Activated T-helper 1 cell treated with anti-CD3 and anti-CD28 coated beads, Interleukin-12 subunit alpha, Interleukin-12 subunit beta, Interleukin-2, Interleukin-4 antibody, amounts not matched to agents 30 ng/mL and 10 ng/mL and 1 ng/mL, durations not matched to agents 14 hours and 24 hours and 36 hours (primary cell): ENCODE measurements around the gene PAPPA. TPM values are rescaled to one million over a fixed set of nuclear protein-coding genes. Genes with fewer than 3 reads are reported as not detected.

Experiments used
- DNase-seq: peaks from one replicate; pipeline ENCODE4 v3.0.0; 2021; ENCODE audit warnings: low spot score
- H3K27ac Mint-ChIP-seq: one replicate; pipeline ENCODE4 v1.8.0; 2021; ENCODE audit warnings: mild to moderate bottlenecking, mixed read lengths
- H3K27me3 Mint-ChIP-seq: one replicate; pipeline ENCODE4 v1.8.0; 2022; ENCODE audit warnings: mild to moderate bottlenecking, moderate library complexity, mixed read lengths; ENCODE audit not compliant: insufficient read depth
- H3K36me3 Mint-ChIP-seq: one replicate; pipeline ENCODE4 v1.8.0; 2021; ENCODE audit warnings: low read depth, mixed read lengths
- H3K4me1 Mint-ChIP-seq: one replicate; pipeline ENCODE4 v1.8.0; 2021; ENCODE audit warnings: low read depth, mixed read lengths
- H3K4me3 Mint-ChIP-seq: one replicate; pipeline ENCODE4 v1.8.0; 2021; ENCODE audit warnings: mild to moderate bottlenecking, moderate library complexity, mixed read lengths
- H3K9me3 Mint-ChIP-seq: one replicate; pipeline ENCODE4 v1.8.0; 2021; ENCODE audit warnings: mixed read lengths
- intact Hi-C: fragments of 100-400 bp; cut with micrococcal nuclease; formaldehyde crosslinking; loops from one replicate; pipeline ENCODE4 v1.15.1; 2024
- total RNA-seq: library from RNA; stranded (reverse); gene quantifications from 2 replicates; pipeline ENCODE4 v1.2.3, GENCODE V29; 2022

Gene PAPPA
- total RNA-seq, 1 donor from 2014 or later, result not detected

- H3K27ac Mint-ChIP-seq, result no peak overlapping the region
- H3K4me1 Mint-ChIP-seq, result no peaks in the 10 kb centered on the region
- DNase-seq, result no peak
- intact Hi-C loops, result no loop called here
- H3K9me3 Mint-ChIP-seq, result no peaks in the 10 kb centered on the region
- no peak overlapping the region for H3K4me3 Mint-ChIP-seq
- H3K36me3 Mint-ChIP-seq, result no peaks in the 10 kb centered on the region
- H3K27me3 Mint-ChIP-seq, result no peaks in the 10 kb centered on the region
Measured at GRCh38 chr9:116204252-116204882, 50.8 kb downstream of the PAPPA start.

- no peak overlapping the region for H3K27ac Mint-ChIP-seq
- no peaks in the 10 kb centered on the region for H3K4me1 Mint-ChIP-seq
- intact Hi-C loops, result no loop called here
- H3K27me3 Mint-ChIP-seq, result no peaks in the 10 kb centered on the region
- H3K9me3 Mint-ChIP-seq, result no peaks in the 10 kb centered on the region
- no peaks in the 10 kb centered on the region for H3K36me3 Mint-ChIP-seq
- H3K4me3 Mint-ChIP-seq, result no peak overlapping the region
- DNase-seq, result no peak
Measured at GRCh38 chr9:116207371-116208111, 54.0 kb downstream of the PAPPA start.

GRCh38 chr9:116208417-116209232 is 55.0 kb downstream of the PAPPA start:
- H3K4me3 Mint-ChIP-seq, result no peak overlapping the region
- H3K36me3 Mint-ChIP-seq, result no peaks in the 10 kb centered on the region
- H3K9me3 Mint-ChIP-seq, result no peaks in the 10 kb centered on the region
- intact Hi-C loops, result no loop called here
- DNase-seq, result no peak
- no peak overlapping the region for H3K27ac Mint-ChIP-seq
- no peaks in the 10 kb centered on the region for H3K4me1 Mint-ChIP-seq
- H3K27me3 Mint-ChIP-seq, result no peaks in the 10 kb centered on the region

DNA sequence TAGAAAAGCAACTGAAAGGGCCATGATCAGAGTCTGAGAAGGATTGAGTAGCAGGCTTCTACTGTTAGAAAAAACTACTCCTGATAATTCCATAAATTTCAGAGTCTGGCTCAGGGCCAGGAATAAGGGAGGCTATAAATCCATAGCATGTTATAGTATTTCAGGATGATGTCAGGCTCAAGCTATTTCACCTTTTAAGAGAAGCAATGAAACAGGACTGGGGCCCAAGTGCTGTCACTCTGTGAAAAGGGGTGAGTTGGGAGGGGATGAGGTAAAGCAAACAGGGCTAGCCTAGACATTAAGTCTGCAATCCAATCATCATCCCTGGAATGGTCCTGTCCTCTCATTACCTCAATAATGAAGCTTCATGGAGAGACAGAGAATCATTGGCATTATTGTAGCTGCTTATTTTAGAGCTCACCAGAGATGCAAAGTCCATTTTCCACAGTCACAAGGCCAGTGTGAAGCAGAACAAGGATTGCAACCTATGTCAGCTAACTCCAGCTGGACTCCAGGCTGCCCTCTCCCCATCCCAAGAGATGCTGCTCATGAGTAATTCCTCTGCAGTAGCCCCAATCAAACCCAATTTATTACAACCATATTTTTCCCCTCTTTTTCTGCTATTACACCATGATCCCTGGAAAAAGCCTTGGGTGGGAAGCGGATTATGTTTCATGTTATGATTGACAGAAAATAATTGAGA is 56.0 kb downstream of the PAPPA start:
- H3K4me1 Mint-ChIP-seq, result no peaks in the 10 kb centered on the region
- H3K27ac Mint-ChIP-seq, result no peak overlapping the region
- no peak for DNase-seq
- H3K36me3 Mint-ChIP-seq, result no peaks in the 10 kb centered on the region
- H3K27me3 Mint-ChIP-seq, result no peaks in the 10 kb centered on the region
- H3K9me3 Mint-ChIP-seq, result no peaks in the 10 kb centered on the region
- H3K4me3 Mint-ChIP-seq, result no peak overlapping the region
- intact Hi-C loops, result no loop called here

GRCh38 chr9:116212986-116213692 is 59.5 kb downstream of the PAPPA start:
- no peaks in the 10 kb centered on the region for H3K4me1 Mint-ChIP-seq
- H3K4me3 Mint-ChIP-seq, result no peak overlapping the region
- intact Hi-C loops, result no loop called here
- H3K36me3 Mint-ChIP-seq, result no peaks in the 10 kb centered on the region
- H3K27me3 Mint-ChIP-seq, result no peaks in the 10 kb centered on the region
- H3K27ac Mint-ChIP-seq, result no peak overlapping the region
- no peak for DNase-seq
- no peaks in the 10 kb centered on the region for H3K9me3 Mint-ChIP-seq

- H3K4me1 Mint-ChIP-seq, result no peaks in the 10 kb centered on the region
- DNase-seq, result no peak
- intact Hi-C loops, result no loop called here
- no peak overlapping the region for H3K4me3 Mint-ChIP-seq
- H3K27ac Mint-ChIP-seq, result no peak overlapping the region
- no peaks in the 10 kb centered on the region for H3K9me3 Mint-ChIP-seq
- H3K36me3 Mint-ChIP-seq, result no peaks in the 10 kb centered on the region
- no peaks in the 10 kb centered on the region for H3K27me3 Mint-ChIP-seq
Measured at GRCh38 chr9:116213693-116214047, 60.1 kb downstream of the PAPPA start.

DNA sequence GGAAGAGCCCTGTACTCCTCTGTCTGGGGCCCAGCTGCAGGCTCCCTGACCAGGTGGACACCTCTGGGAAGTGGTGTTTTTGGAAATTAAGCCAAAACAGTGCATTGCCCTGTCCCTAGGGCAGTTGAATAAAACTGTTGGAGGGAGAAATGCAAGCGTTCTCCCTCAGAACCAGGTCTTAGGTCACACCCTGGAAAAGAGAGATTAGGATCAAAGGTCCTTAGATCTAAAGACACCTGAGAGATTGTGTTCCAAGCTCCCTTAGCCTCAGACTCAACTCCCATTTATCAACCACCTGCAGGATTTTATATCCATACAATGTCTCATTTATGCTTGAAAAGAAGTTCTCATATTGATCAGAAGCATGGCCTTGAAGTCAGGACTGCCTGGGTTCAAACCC is 64.8 kb downstream of the PAPPA start:
- intact Hi-C loops, result no loop called here
- Mint-ChIP-seq H3K4me3 (no peak overlapping the region), H3K36me3 (no peaks in the 10 kb centered on the region), H3K4me1 (no peaks in the 10 kb centered on the region), H3K9me3 (no peaks in the 10 kb centered on the region), H3K27ac (no peak overlapping the region), H3K27me3 (no peaks in the 10 kb centered on the region)
- DNase-seq, result no peak

GRCh38 chr9:116219686-116220085 is 66.1 kb downstream of the PAPPA start:
- intact Hi-C loops, result no loop called here
- H3K36me3 Mint-ChIP-seq, result no peaks in the 10 kb centered on the region
- no peak overlapping the region for H3K4me3 Mint-ChIP-seq
- no peaks in the 10 kb centered on the region for H3K4me1 Mint-ChIP-seq
- no peak for DNase-seq
- H3K27me3 Mint-ChIP-seq, result no peaks in the 10 kb centered on the region
- no peaks in the 10 kb centered on the region for H3K9me3 Mint-ChIP-seq
- H3K27ac Mint-ChIP-seq, result no peak overlapping the region

DNA sequence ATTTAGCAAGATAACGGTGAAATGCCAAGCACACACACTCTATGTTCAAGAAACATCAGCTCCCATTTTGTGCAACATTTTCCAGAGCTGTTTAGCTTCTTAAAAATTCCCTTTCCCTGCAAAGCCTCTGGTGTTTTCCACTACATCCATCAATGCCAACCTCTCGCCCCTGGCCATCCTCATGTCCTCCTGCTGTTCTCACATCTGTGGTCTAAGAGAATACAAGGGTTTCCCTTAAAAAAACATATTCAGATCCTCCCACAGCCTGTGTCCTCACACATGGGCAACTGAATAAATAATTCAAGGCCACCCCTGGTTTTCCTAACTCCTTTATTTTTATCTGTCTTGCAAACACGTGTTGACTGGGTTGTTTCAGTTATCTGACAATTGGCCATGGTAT is 70.3 kb downstream of the PAPPA start:
- no peaks in the 10 kb centered on the region for H3K27me3 Mint-ChIP-seq
- no peak overlapping the region for H3K27ac Mint-ChIP-seq
- H3K4me1 Mint-ChIP-seq, result no peaks in the 10 kb centered on the region
- H3K4me3 Mint-ChIP-seq, result no peak overlapping the region
- no peak for DNase-seq
- no peaks in the 10 kb centered on the region for H3K9me3 Mint-ChIP-seq
- intact Hi-C loops, result no loop called here
- no peaks in the 10 kb centered on the region for H3K36me3 Mint-ChIP-seq

DNA sequence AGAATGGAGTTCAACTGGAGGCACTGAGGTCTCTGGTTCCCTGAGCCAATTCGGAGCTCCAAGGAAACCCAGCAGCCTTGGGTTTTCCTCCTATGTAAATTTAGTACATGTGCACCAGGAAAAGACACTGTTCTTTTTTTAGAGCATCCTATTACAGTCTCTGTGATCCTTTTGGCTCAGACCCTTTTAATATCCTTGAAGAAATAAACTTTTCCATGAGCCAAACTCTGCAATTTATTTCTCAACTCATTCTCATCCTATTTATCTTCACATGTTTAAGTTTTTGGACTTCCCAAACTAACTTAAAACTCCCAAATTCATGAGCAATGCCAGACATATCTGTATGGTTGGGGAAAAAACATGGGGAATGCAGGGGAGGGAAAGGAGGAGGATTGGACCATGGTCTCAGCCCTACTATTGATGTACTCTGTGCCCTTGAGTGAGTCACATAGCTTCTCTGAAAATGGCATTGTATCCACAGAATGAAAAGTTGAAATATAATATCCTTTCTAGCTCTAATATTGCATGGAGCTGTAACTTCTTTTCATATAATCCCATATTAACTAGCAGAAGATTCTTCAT is 76.6 kb downstream of the PAPPA start:
- Mint-ChIP-seq H3K36me3 (no peaks in the 10 kb centered on the region), H3K4me3 (no peak overlapping the region), H3K27ac (no peak overlapping the region), H3K27me3 (no peaks in the 10 kb centered on the region), H3K9me3 (no peaks in the 10 kb centered on the region), H3K4me1 (no peaks in the 10 kb centered on the region)
- intact Hi-C loops, result no loop called here
- no peak for DNase-seq

- H3K27me3 Mint-ChIP-seq, result no peaks in the 10 kb centered on the region
- no peak for DNase-seq
- intact Hi-C loops, result no loop called here
- H3K4me3 Mint-ChIP-seq, result no peak overlapping the region
- no peaks in the 10 kb centered on the region for H3K36me3 Mint-ChIP-seq
- no peak overlapping the region for H3K27ac Mint-ChIP-seq
- peaks cover 5% of the 10 kb centered on the region for H3K9me3 Mint-ChIP-seq
- no peaks in the 10 kb centered on the region for H3K4me1 Mint-ChIP-seq
Measured at GRCh38 chr9:116232424-116233159, 79.0 kb downstream of the PAPPA start.

GRCh38 chr9:116233160-116233530 is 79.6 kb downstream of the PAPPA start:
- Mint-ChIP-seq H3K36me3 (no peaks in the 10 kb centered on the region), H3K4me3 (no peak overlapping the region), H3K27ac (no peak overlapping the region), H3K27me3 (no peaks in the 10 kb centered on the region), H3K9me3 (peaks cover 5% of the 10 kb centered on the region), H3K4me1 (no peaks in the 10 kb centered on the region)
- no peak for DNase-seq
- intact Hi-C loops, result no loop called here
